AG04449 (cell line): ENCODE data around the gene UST.

ENCODE experiments used
- CTCF ChIA-PET: fragments of 350-600 bp; formaldehyde crosslinking; extraction: SDS; loops from one replicate; lab custom pipeline; 2021; ENCODE audit warnings: antibody characterized with exemption; lab: Yijun Ruan, JAX
- POLR2A ChIA-PET: fragments of 400-600, 350-600 bp; formaldehyde crosslinking; extraction: SDS; loops from one replicate; lab custom pipeline; 2020; ENCODE audit warnings: antibody characterized with exemption, inconsistent platforms; lab: Yijun Ruan, JAX
- DNase-seq: peaks from one replicate; pipeline ENCODE4 v3.0.0-alpha.2; 2010; ENCODE audit warnings: low read depth, low spot score
- H3K4me3 ChIP-seq: 2 replicates; pipeline ENCODE4 v1.5.1; 2011; ENCODE audit warnings: low read depth, mild to moderate bottlenecking, control low read depth, low read length
- TF ChIP-seq, protein P1 (sequence below): IDR thresholded peaks from one replicate; pipeline ENCODE4 v1.5.1; 2011; ENCODE audit warnings: mild to moderate bottlenecking, moderate library complexity, low read length, control low read depth, inconsistent platforms; ENCODE audit not compliant: insufficient read depth; ENCODE audit errors: missing control alignments

The UST gene

DNA sequence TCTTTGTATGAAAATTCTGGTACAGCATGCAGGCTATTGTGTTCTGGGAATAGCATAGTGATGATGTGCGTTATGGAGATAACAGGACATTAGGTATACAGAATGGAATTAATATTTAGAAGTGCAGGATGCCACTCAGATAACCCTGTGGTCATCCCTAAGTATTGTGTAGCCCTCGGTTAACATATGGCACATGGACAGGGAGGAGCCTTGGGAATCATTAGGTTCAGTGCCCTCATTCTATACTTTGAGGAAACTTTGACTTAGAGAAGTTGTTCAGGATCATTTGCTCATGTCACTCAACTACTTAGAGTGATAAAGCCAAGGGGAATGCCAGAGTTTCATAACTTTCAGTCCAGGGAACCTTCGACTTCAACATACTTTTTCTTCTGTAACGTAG is 185.9 kb downstream of the UST start:
- H3K4me3 ChIP-seq, result no peak overlapping the region
- TF ChIP-seq, protein P1, sequence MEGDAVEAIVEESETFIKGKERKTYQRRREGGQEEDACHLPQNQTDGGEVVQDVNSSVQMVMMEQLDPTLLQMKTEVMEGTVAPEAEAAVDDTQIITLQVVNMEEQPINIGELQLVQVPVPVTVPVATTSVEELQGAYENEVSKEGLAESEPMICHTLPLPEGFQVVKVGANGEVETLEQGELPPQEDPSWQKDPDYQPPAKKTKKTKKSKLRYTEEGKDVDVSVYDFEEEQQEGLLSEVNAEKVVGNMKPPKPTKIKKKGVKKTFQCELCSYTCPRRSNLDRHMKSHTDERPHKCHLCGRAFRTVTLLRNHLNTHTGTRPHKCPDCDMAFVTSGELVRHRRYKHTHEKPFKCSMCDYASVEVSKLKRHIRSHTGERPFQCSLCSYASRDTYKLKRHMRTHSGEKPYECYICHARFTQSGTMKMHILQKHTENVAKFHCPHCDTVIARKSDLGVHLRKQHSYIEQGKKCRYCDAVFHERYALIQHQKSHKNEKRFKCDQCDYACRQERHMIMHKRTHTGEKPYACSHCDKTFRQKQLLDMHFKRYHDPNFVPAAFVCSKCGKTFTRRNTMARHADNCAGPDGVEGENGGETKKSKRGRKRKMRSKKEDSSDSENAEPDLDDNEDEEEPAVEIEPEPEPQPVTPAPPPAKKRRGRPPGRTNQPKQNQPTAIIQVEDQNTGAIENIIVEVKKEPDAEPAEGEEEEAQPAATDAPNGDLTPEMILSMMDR, result no peak
- ChIA-PET CTCF (interaction anchor here (1.3 to 1.9 kb wide), 2 partner anchors 11 to 15 kb away, joined by 4 to 6 read pairs; no protein-coding TSS in a partner anchor), POLR2A (no interaction called here)
- DNase-seq, result no peak

DNA sequence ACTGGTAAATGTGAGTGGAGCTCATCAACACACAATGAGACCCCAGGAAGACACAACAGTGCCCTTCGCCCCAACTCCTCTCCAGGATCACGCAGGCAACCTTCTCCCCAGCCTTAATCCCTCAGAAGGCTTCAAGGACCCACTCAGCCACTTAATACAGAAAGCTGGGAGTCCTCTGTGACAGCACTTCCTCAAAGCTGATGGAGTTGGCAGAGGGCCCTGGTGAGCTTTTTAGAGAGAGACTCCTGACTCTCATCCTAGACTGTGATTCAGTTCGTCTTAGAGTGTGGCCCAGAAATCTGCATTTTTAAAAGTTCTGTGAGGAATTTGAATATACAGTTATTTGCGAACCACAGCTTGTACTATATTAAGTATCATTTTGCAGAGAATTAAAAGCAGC is 187.7 kb downstream of the UST start:
- ChIA-PET CTCF (interaction anchor here (1.1 to 1.4 kb wide), 3 partner anchors 14 to 374 kb away, joined by 4 to 6 read pairs (median 5); no protein-coding TSS in a partner anchor), POLR2A (no interaction called here)
- no peak overlapping the region for H3K4me3 ChIP-seq
- TF ChIP-seq, protein P1, result no peak
- DNase-seq, result no peak

DNA sequence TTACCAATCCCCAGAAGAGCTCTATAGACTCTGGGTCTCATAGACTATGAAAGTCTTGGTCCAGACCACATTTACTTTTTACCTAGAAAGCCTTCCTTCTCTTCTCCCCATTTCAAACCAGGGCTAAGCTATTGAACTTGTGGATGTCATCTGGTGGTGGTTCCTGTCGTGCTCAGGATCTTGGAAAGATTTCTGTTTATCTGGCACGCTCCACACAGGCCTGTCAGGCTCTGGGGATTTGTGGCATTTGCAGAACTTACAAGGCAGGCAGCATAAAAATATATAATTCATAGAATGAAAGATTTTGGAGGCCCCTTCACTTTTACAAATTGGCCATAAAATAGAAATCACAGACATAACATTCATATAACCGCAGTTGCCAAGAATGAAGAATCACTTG is 188.1 kb downstream of the UST start:
- H3K4me3 ChIP-seq, result no peak overlapping the region
- TF ChIP-seq, protein P1, result no peak
- DNase-seq, result no peak
- POLR2A ChIA-PET, result interaction anchor here (0.6 kb wide), 1 partner anchor 396 kb away, joined by 3 read pairs; no protein-coding TSS in a partner anchor
- CTCF ChIA-PET, result interaction anchor here (1.1 to 1.4 kb wide), 4 partner anchors 12 to 375 kb away, joined by 4 to 6 read pairs (median 5); no protein-coding TSS in a partner anchor

DNA sequence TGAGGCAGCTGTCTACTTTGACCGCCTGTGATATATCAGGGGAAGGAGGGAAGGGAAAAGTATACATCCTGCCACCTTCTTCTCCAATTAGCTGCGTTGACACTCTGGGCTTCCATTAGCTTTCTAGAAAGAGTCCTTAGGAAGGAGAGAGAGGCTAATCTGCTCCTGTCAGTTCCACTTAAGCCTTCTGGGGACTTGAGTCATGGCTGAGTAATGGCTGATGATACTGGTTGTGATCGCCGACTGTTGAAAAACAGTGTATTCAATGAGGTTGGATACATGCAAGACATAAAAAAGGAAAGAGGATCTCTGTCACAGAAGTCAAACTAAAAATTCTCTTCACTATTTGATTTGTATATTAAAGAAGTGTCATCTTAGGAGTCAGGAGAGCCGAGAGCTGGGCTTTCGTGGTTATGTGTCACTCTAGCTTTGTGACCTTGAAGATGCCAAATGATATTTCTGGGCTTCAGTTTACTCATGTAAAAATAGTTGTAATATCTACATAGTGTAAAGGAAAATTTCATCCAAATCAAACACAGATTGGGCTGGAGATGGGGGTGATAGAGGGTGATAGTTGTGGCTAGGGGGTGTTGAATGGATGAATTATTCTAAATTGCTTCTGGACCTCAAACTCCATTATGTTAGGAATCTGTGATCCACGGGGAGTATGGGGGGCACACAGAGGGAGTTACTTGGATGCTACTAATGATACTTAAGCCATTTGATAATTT is 189.0 kb downstream of the UST start:
- ChIA-PET CTCF (interaction anchor here (1.3 to 1.6 kb wide), 2 partner anchors 10 to 11 kb away, joined by 4 to 5 read pairs; no protein-coding TSS in a partner anchor), POLR2A (interaction anchor here (0.6 kb wide), 1 partner anchor 397 kb away, joined by 3 read pairs; no protein-coding TSS in a partner anchor)
- TF ChIP-seq, protein P1, result no peak
- DNase-seq, result no peak
- no peak overlapping the region for H3K4me3 ChIP-seq

DNA sequence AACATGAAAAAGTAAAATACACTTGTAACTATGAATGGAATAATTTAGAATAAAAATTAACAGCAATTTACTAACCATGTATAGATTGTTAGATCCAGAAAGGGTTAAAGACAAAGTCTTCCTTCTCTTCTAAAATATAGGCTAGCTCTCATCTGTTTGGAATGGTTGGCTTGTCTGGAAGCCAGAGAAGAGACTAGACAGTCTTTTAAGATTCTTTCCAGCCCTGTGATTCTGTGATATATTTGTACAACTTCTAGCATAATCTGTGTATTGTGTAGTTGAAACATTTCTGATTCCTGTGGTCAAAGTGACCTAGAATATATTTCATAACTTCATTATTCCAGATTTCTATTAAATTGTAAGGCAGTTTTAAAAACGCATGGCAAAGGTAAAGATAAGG is 196.6 kb downstream of the UST start:
- POLR2A ChIA-PET, result no interaction called here
- no peak overlapping the region for H3K4me3 ChIP-seq
- CTCF ChIA-PET, result interaction anchor here (1.2 to 2.9 kb wide), 2 partner anchors 10 to 366 kb away, joined by 6 to 20 read pairs; no protein-coding TSS in a partner anchor
- TF ChIP-seq, protein P1, result no peak
- no peak for DNase-seq

DNA sequence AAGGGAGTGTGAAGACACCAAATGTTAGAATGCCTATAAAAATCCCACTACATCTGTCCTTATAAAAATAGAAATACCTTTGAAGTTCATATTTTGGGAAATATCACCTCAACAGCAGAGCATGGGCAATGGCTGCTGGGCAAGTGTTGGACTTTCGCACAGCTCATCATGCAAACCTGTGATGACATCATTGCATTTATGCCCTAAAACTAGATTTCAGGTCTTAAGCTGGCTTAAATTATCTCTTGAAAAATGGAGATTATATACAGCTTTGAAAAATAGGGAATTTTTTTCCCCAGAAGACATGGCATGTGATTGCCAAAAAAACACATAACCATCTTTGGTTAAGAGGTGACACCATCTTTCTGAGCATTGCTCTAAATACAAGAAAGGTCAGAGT is 197.8 kb downstream of the UST start:
- no peak overlapping the region for H3K4me3 ChIP-seq
- DNase-seq, result no peak
- POLR2A ChIA-PET, result no interaction called here
- TF ChIP-seq, protein P1, result no peak
- CTCF ChIA-PET, result interaction anchor here (0.5 to 2.9 kb wide), 7 partner anchors 8 to 385 kb away, joined by 3 to 20 read pairs (median 4); no protein-coding TSS in a partner anchor
